Activated CD8-positive, alpha-beta T cell treated with anti-CD3 and anti-CD28 coated beads for 36 hours (primary cell): ENCODE results near the gene MBLAC1. TPM values are rescaled to one million over a fixed set of nuclear protein-coding genes. Genes with fewer than 3 reads are reported as not detected.
A peak's percentile ranks its signal among the peaks of the same experiment; 100 is the strongest.

ENCODE experiments used
- ATAC-seq: fragments of 200-7000 bp; cut with Tn5 transposase; one replicate; pipeline ENCODE4 v1.10.0; 2021; ENCODE audit warnings: mild to moderate bottlenecking, moderate library complexity
- CTCF ChIA-PET: fragments of 350-600 bp; sonication (Branson Sonifier 250); formaldehyde crosslinking; loops from one replicate; lab custom pipeline; 2021; ENCODE audit warnings: antibody characterized with exemption; lab: Charles Lee
- POLR2A ChIA-PET: fragments of 350-600 bp; sonication (Branson Sonifier 250); formaldehyde crosslinking; loops from one replicate; lab custom pipeline; 2021; ENCODE audit warnings: antibody characterized with exemption; lab: Charles Lee
- DNase-seq: peaks from one replicate; pipeline ENCODE4 v3.0.0-alpha.2; 2020
- H3K27ac Mint-ChIP-seq: one replicate; pipeline ENCODE4 v1.8.0; 2021; ENCODE audit warnings: mild to moderate bottlenecking, mixed read lengths
- H3K27me3 Mint-ChIP-seq: one replicate; pipeline ENCODE4 v1.8.0; 2021; ENCODE audit warnings: mixed read lengths
- H3K36me3 Mint-ChIP-seq: one replicate; pipeline ENCODE4 v1.8.0; 2021; ENCODE audit warnings: low read depth, mixed read lengths
- H3K4me1 Mint-ChIP-seq: one replicate; pipeline ENCODE4 v1.8.0; 2021; ENCODE audit warnings: low read depth, mixed read lengths
- H3K4me3 Mint-ChIP-seq: one replicate; pipeline ENCODE4 v1.8.0; 2021; ENCODE audit warnings: mild to moderate bottlenecking, moderate library complexity, mixed read lengths
- H3K9me3 Mint-ChIP-seq: one replicate; pipeline ENCODE4 v1.8.0; 2021; ENCODE audit warnings: mixed read lengths
- intact Hi-C: fragments of 100-400 bp; cut with micrococcal nuclease; formaldehyde crosslinking; loops from one replicate; pipeline ENCODE4 v1.10.0; 2022
- total RNA-seq, 2 experiments: library from RNA; stranded (reverse); gene quantifications; one replicate each; pipeline ENCODE4 v1.2.3, GENCODE V29; 2021
- TF ChIP-seq, protein P1 (sequence below): fragments of 200-600 bp; IDR thresholded peaks from one replicate; pipeline ENCODE4 v1.8.0; 2022; ENCODE audit warnings: antibody characterized with exemption, mild to moderate bottlenecking

Gene MBLAC1
- total RNA-seq, 2 experiments from 2014 or later: 1.9 to 2.1 TPM

- POLR2A ChIA-PET: interaction anchor here (0.8 to 4.8 kb wide), 6 partner anchors 10 to 316 kb away, joined by 4 to 59 read pairs (median 8); partner anchors contain the start of genes AP4M1, MCM7 and ZCWPW1
- no peak overlapping the region for H3K27ac Mint-ChIP-seq
- no peaks in the 10 kb centered on the region for H3K4me1 Mint-ChIP-seq
- peaks cover 18% of the 10 kb centered on the region for H3K36me3 Mint-ChIP-seq
- no peak overlapping the region for H3K4me3 Mint-ChIP-seq
- DNase-seq (no peak), ATAC-seq (no peak)
- CTCF ChIA-PET: interaction anchor here (0.6 to 1.5 kb wide), 3 partner anchors 10 to 110 kb away, joined by 3 to 4 read pairs (median 4); partner anchors contain the start of gene AP4M1
- no peaks in the 10 kb centered on the region for H3K9me3 Mint-ChIP-seq
- intact Hi-C loops: no loop called here
- TF ChIP-seq, protein P1, sequence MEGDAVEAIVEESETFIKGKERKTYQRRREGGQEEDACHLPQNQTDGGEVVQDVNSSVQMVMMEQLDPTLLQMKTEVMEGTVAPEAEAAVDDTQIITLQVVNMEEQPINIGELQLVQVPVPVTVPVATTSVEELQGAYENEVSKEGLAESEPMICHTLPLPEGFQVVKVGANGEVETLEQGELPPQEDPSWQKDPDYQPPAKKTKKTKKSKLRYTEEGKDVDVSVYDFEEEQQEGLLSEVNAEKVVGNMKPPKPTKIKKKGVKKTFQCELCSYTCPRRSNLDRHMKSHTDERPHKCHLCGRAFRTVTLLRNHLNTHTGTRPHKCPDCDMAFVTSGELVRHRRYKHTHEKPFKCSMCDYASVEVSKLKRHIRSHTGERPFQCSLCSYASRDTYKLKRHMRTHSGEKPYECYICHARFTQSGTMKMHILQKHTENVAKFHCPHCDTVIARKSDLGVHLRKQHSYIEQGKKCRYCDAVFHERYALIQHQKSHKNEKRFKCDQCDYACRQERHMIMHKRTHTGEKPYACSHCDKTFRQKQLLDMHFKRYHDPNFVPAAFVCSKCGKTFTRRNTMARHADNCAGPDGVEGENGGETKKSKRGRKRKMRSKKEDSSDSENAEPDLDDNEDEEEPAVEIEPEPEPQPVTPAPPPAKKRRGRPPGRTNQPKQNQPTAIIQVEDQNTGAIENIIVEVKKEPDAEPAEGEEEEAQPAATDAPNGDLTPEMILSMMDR: no peak
- H3K27me3 Mint-ChIP-seq: no peaks in the 10 kb centered on the region
Observed at GRCh38 chr7:100111914-100112313, 14.9 kb upstream of the MBLAC1 start.

DNA sequence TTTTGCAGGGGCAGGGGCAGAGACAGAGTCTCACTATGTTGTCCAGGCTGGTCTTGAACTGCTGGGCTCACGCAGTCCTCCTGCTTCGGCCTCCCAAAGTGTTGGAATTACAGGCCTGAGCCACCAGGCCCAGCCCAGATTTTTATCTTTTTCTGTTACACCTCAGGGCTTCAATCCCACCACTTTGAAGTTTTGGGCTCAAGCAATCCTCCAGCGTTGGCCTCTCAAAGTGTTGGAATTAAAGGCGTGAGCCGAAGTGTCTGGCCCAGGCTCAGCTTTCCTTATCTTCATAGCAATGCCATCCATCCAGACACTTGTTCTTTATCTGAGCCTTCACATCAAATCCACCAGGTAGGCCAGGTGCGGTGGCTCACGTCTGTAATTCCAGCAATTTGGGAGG, 11.7 kb upstream of the MBLAC1 start:
- Mint-ChIP-seq H3K4me3 (no peak overlapping the region), H3K36me3 (peaks cover 12% of the 10 kb centered on the region), H3K27me3 (no peaks in the 10 kb centered on the region), H3K9me3 (no peaks in the 10 kb centered on the region), H3K4me1 (peaks cover 8% of the 10 kb centered on the region), H3K27ac (no peak overlapping the region)
- ChIA-PET POLR2A (interaction anchor here (1.0 to 4.8 kb wide), 2 partner anchors 11 to 13 kb away, joined by 4 to 59 read pairs; partner anchors contain the start of genes AP4M1, MBLAC1 and MCM7), CTCF (no interaction called here)
- TF ChIP-seq, protein P1: no peak
- no peak for ATAC-seq
- no peak for DNase-seq
- intact Hi-C loops: no loop called here

GRCh38 chr7:100118388-100119071, 8.2 kb upstream of the MBLAC1 start:
- ChIA-PET POLR2A (interaction anchor here (0.8 to 1.4 kb wide), 2 partner anchors 32 to 41 kb away, joined by 3 to 4 read pairs; no protein-coding TSS in a partner anchor), CTCF (no interaction called here)
- Mint-ChIP-seq H3K36me3 (peaks cover 9% of the 10 kb centered on the region), H3K27ac (peak overlapping the region; percentile 89), H3K4me3 (peak overlapping the region; percentile 89), H3K27me3 (no peaks in the 10 kb centered on the region), H3K9me3 (no peaks in the 10 kb centered on the region), H3K4me1 (peaks cover 18% of the 10 kb centered on the region)
- TF ChIP-seq, protein P1: no peak
- ATAC-seq (no peak), DNase-seq (no peak)
- intact Hi-C loops: no loop called here

- Mint-ChIP-seq H3K4me3 (peak within 1 kb of the TSS; percentile 89), H3K4me1 (peaks cover 18% of the 10 kb centered on the region), H3K27ac (peak within 1 kb of the TSS; percentile 89), H3K9me3 (no peaks in the 10 kb centered on the region), H3K36me3 (peaks cover 9% of the 10 kb centered on the region), H3K27me3 (no peaks in the 10 kb centered on the region)
- peak; percentile 83 for ATAC-seq
- intact Hi-C loops: no loop called here
- TF ChIP-seq, protein P1: no peak
- ChIA-PET POLR2A (interaction anchor here (1.2 to 3.0 kb wide), 6 partner anchors 18 to 104 kb away, joined by 3 to 24 read pairs (median 5); partner anchors contain the start of genes AP4M1, GAL3ST4, MCM7 and ZKSCAN1), CTCF (interaction anchor here (1.0 to 1.6 kb wide), 4 partner anchors 12 to 201 kb away, joined by 3 to 7 read pairs (median 4); partner anchors contain the start of gene AP4M1)
- peak; percentile 95 for DNase-seq
Observed at GRCh38 chr7:100119072-100119969, 7.4 kb upstream of the MBLAC1 start, which contains the start of the genes CNPY4 and TAF6. Gene CNPY4, plus strand, starts transcription at chr7:100119634. Its CDS starts 111 bp downstream, at chr7:100119745. Gene TAF6, minus strand, starts transcription at chr7:100119358. Its CDS starts 5,149 bp downstream, at chr7:100114209.
